Liver (tissue), 2 donors: ENCODE results near the gene EFHD1.

Experiments used
- CTCF ChIP-seq: fragments of 150-350 bp; IDR thresholded peaks from 2 replicates; pipeline ENCODE4 v1.5.1; 2017; ENCODE audit warnings: improper control_type of control experiment, low read depth, low read length; ENCODE audit not compliant: missing input control
- YY1 ChIP-seq: IDR thresholded peaks from 2 replicates; pipeline ENCODE4 v1.6.1; 2016; ENCODE audit warnings: antibody characterized with exemption, mild to moderate bottlenecking
- donor health status: healthy.

- TF ChIP-seq CTCF (no peak), YY1 (no peak)
Observed at GRCh38 chr2:232714969-232715368, 81.6 kb downstream of the EFHD1 start.
